Stomach (tissue), 9 donors: ENCODE measurements around the gene SLC28A1. TPM values are rescaled to one million over a fixed set of nuclear protein-coding genes. Genes with fewer than 3 reads are reported as not detected.

Experiments
- DNase-seq, 2 donors: peaks; one replicate each; pipeline versions ENCODE4 v3.0.0 to v3.0.0-alpha.2; 2013 to 2019
- H3K27ac ChIP-seq, 5 donors: fragments of 200-600 bp in 4 of 5; sonication (generic) in 4 of 5; one replicate each; pipeline ENCODE4 v1.5.1; 2013 to 2019; ENCODE audit warnings: mild to moderate bottlenecking in 1 of 5, moderate library complexity in 1 of 5
- H3K27me3 ChIP-seq, 3 donors: fragments of 200-600 bp; sonication (generic); one replicate each; pipeline ENCODE4 v1.5.1; 2017 to 2019; ENCODE audit warnings: mixed run types in 1 of 3
- H3K36me3 ChIP-seq, 4 donors: fragments of 200-600 bp; sonication (generic); 1 replicate in 3 of 4; 2 replicates in 1 of 4; pipeline ENCODE4 v1.5.1; 2016 to 2019
- H3K4me1 ChIP-seq, 4 donors: fragments of 200-600 bp; sonication (generic); one replicate each; pipeline ENCODE4 v1.5.1; 2016 to 2019
- H3K4me3 ChIP-seq, 4 donors: fragments of 200-600 bp; sonication (generic) in 3 of 4; one replicate each; pipeline ENCODE4 v1.5.1; 2016 to 2019; ENCODE audit warnings: mild to moderate bottlenecking in 1 of 4
- H3K9me3 ChIP-seq, 4 donors: fragments of 200-600 bp; sonication (generic); one replicate each; pipeline ENCODE4 v1.5.1; 2016 to 2019
- CTCF ChIP-seq, 7 experiments: fragments of 450-650 bp in 4 of 7; fragments of 200-600 bp in 3 of 7; sonication (generic) in 3 of 7; IDR thresholded peaks; one replicate each; pipeline ENCODE4 v1.5.1; 2016 to 2019; ENCODE audit warnings: antibody characterized with exemption in 7 of 7, control low read depth in 2 of 7, mild to moderate bottlenecking in 1 of 7
- EP300 ChIP-seq: sonication (generic); formaldehyde crosslinking; IDR thresholded peaks from one replicate; pipeline ENCODE4 v1.6.1; 2017; ENCODE audit warnings: antibody characterized with exemption
- POLR2A ChIP-seq, 4 donors: fragments of 450-650 bp; IDR thresholded peaks; one replicate each; pipeline ENCODE4 v1.6.1; 2016; ENCODE audit warnings: antibody characterized with exemption in 4 of 4, control low read depth in 2 of 4, mild to moderate bottlenecking in 1 of 4, moderate library complexity in 1 of 4
- POLR2AphosphoS5 ChIP-seq, 3 donors: sonication (generic); formaldehyde crosslinking; IDR thresholded peaks; one replicate each; pipeline ENCODE4 v1.6.1; 2016; ENCODE audit warnings: antibody characterized with exemption in 3 of 3
- WGBS, 5 donors: extraction: QIAGEN DNeasy Blood & Tissue Kit in 3 of 5; methylation state at CpG; one replicate each; pipeline versions ENCODE4 v1.1.5 to v1.1.7; 2013 to 2018; 5-methylcytosine and 5-hydroxymethylcytosine counted together
- intact Hi-C: fragments of 100-400 bp; cut with DNase I; formaldehyde crosslinking; loops from one replicate; pipeline ENCODE4 v1.15.1; 2023; ENCODE audit warnings: low total_unique reads
- polyA plus RNA-seq, 3 donors: library from polyadenylated mRNA; stranded (reverse); fragments of 200-250 nt; gene quantifications; one replicate each; pipeline ENCODE4 v1.2.3, GENCODE V29; 2013
- total RNA-seq, 5 donors: library from RNA; depleted of rRNA; stranded (reverse); fragments of >200 nt; gene quantifications; one replicate each; pipeline versions ENCODE4 v1.1.0 to v1.2.3, GENCODE V29; 2014 to 2016
- donor health status: healthy with polysubstance abuse.
- donor health status: Bipolar disorder and iron deficiency.
- donor health status: healthy.

Gene SLC28A1
- total and polyA plus RNA-seq, 8 donors, result 0.92 TPM; not detected in 7

GRCh38 chr15:84987949-84988624 lies 103.6 kb downstream of the SLC28A1 start:
- Histone ChIP-seq H3K27me3 (no peaks in the 10 kb centered on the region), H3K9me3 (no peaks in the 10 kb centered on the region), H3K4me3 (no peak overlapping the region), H3K4me1 (peaks cover 18 to 97% (median 64%) of the 10 kb centered on the region in 4 donors), H3K27ac (peak overlapping the region in 1 of 5 donors; percentile 22), H3K36me3 (no peaks in the 10 kb centered on the region)
- 69 to 88% (median 87%) methylated on average over 3 of the region's 3 CpGs for WGBS, 5 donors
- TF ChIP-seq POLR2AphosphoS5 (IDR thresholded peaks at IDR 0.05), result no peak
- TF ChIP-seq POLR2A (IDR thresholded peaks at IDR 0.05), result no peak
- no peak for TF ChIP-seq EP300
- TF ChIP-seq CTCF (IDR thresholded peaks at IDR 0.05), result no peak
- intact Hi-C loops, result no loop called here
- DNase-seq, result no peak

GRCh38 chr15:84988909-84989644 lies 104.6 kb downstream of the SLC28A1 start:
- DNase-seq, result no peak
- H3K4me3 ChIP-seq, result no peak overlapping the region
- no peak for TF ChIP-seq EP300
- no peak for TF ChIP-seq CTCF (IDR thresholded peaks at IDR 0.05)
- TF ChIP-seq POLR2AphosphoS5 (IDR thresholded peaks at IDR 0.05), result no peak
- no peak for TF ChIP-seq POLR2A (IDR thresholded peaks at IDR 0.05)
- no peaks in the 10 kb centered on the region for H3K36me3 ChIP-seq
- H3K9me3 ChIP-seq, result no peaks in the 10 kb centered on the region
- peak overlapping the region in 2 of 5 donors; percentile 22 to 47 for H3K27ac ChIP-seq
- H3K4me1 ChIP-seq, result peaks cover 12 to 97% (median 59%) of the 10 kb centered on the region in 4 donors
- intact Hi-C loops, result no loop called here
- no peaks in the 10 kb centered on the region for H3K27me3 ChIP-seq
- 49 to 68% (median 61%) methylated on average over 2 of the region's 2 CpGs for WGBS, 5 donors

- DNase-seq, result no peak
- H3K27ac ChIP-seq, result peak overlapping the region in 1 of 5 donors; percentile 24
- no peaks in the 10 kb centered on the region for H3K36me3 ChIP-seq
- H3K4me3 ChIP-seq, result no peak overlapping the region
- H3K27me3 ChIP-seq, result no peaks in the 10 kb centered on the region
- TF ChIP-seq EP300, result no peak
- intact Hi-C loops, result no loop called here
- H3K4me1 ChIP-seq, result peaks cover 6 to 87% (median 51%) of the 10 kb centered on the region in 4 donors
- no peaks in the 10 kb centered on the region for H3K9me3 ChIP-seq
- WGBS, 5 donors, result 61 to 84% (median 77%) methylated on average over 1 of the region's 1 CpG
These were observed 106.0 kb downstream of the SLC28A1 start for GRCh38 chr15:84990507-84990906.

- intact Hi-C loops, result no loop called here
- H3K4me1 ChIP-seq, result peaks cover 6 to 80% (median 47%) of the 10 kb centered on the region in 4 donors
- TF ChIP-seq EP300, result no peak
- no peak for TF ChIP-seq POLR2AphosphoS5 (IDR thresholded peaks at IDR 0.05)
- no peak for TF ChIP-seq POLR2A (IDR thresholded peaks at IDR 0.05)
- no peak for TF ChIP-seq CTCF (IDR thresholded peaks at IDR 0.05)
These were observed 106.7 kb downstream of the SLC28A1 start for GRCh38 chr15:84991014-84991712.

More at GRCh38 chr15:84991014-84991712, 106.7 kb downstream of the SLC28A1 start:
- DNase-seq, result no peak
- Histone ChIP-seq H3K27ac (peak overlapping the region in 3 of 5 donors; percentile 10 to 24 (median 23)), H3K4me3 (no peak overlapping the region), H3K9me3 (no peaks in the 10 kb centered on the region), H3K36me3 (no peaks in the 10 kb centered on the region), H3K27me3 (no peaks in the 10 kb centered on the region)
- WGBS, 5 donors, result 62 to 69% (median 66%) methylated on average over 4 of the region's 4 CpGs
